Left ventricle myocardium inferior (tissue), 1 donor: ENCODE results near the gene SPON1. TPM values are rescaled to one million over a fixed set of nuclear protein-coding genes. Genes with fewer than 3 reads are reported as not detected.

ENCODE experiments used
- DNase-seq: peaks from one replicate; pipeline ENCODE4 v3.0.0-alpha.2; 2020
- H3K27ac ChIP-seq: fragments of 200-600 bp; replicated peaks from 2 replicates; pipeline ENCODE4 v1.8.0; 2021
- H3K27me3 ChIP-seq: fragments of 200-600 bp; 2 replicates; pipeline ENCODE4 v1.8.0; 2021; ENCODE audit warnings: low read depth
- H3K36me3 ChIP-seq: fragments of 200-600 bp; 2 replicates; pipeline ENCODE4 v1.8.0; 2021
- H3K4me1 ChIP-seq: fragments of 200-600 bp; 2 replicates; pipeline ENCODE4 v1.8.0; 2021
- H3K4me3 ChIP-seq: fragments of 200-600 bp; 2 replicates; pipeline ENCODE4 v1.8.0; 2021; ENCODE audit warnings: mild to moderate bottlenecking, moderate library complexity
- H3K9me3 ChIP-seq: fragments of 200-600 bp; replicated peaks from 2 replicates; pipeline ENCODE4 v1.8.0; 2021
- CTCF ChIP-seq: fragments of 200-600 bp; IDR thresholded peaks from 2 replicates; pipeline ENCODE4 v1.8.0; 2021; ENCODE audit warnings: antibody characterized with exemption, mild to moderate bottlenecking, borderline replicate concordance
- intact Hi-C: fragments of 100-400 bp; cut with micrococcal nuclease; formaldehyde crosslinking; loops from one replicate; pipeline ENCODE4 v1.11.0; 2022
- total RNA-seq: library from RNA; stranded (reverse); fragmentation: NEBNext Ultra II Directional; extraction: Animal tissue kit (Norgen Biotek cat#: 25700); gene quantifications from one replicate; pipeline ENCODE4 v1.2.1, GENCODE V29; 2021
- donor health status: DM: no; HTN: yes; CAD: no; lungs with severe emphysema.

The SPON1 gene
- total RNA-seq, 1 donor from 2014 or later = 9.4 TPM

DNA sequence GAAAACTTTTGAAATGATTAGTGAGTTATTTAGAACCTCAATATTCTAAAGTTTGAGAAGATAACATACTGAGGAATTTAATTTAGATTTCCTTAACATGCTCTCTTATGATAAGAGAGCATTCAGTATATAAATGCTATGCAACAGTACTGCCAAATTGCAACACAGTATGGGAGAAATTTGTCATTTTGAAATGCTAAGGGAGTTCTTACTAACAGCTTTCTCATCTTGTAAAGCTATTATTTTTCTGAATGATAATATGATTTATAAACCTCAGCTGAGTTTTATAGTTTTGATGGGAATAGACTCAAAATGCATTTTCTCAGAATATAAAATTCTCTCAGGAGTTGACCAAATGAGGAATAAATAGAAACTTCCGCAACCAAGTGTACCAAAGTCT lies 108.4 kb downstream of the SPON1 start:
- Histone ChIP-seq H3K4me3 (no peak overlapping the region), H3K9me3 (no peaks in the 10 kb centered on the region), H3K4me1 (no peaks in the 10 kb centered on the region), H3K27ac (no peak overlapping the region), H3K36me3 (no peaks in the 10 kb centered on the region), H3K27me3 (no peaks in the 10 kb centered on the region)
- intact Hi-C loops = no loop called here
- DNase-seq = no peak
- no peak for TF ChIP-seq CTCF

DNA sequence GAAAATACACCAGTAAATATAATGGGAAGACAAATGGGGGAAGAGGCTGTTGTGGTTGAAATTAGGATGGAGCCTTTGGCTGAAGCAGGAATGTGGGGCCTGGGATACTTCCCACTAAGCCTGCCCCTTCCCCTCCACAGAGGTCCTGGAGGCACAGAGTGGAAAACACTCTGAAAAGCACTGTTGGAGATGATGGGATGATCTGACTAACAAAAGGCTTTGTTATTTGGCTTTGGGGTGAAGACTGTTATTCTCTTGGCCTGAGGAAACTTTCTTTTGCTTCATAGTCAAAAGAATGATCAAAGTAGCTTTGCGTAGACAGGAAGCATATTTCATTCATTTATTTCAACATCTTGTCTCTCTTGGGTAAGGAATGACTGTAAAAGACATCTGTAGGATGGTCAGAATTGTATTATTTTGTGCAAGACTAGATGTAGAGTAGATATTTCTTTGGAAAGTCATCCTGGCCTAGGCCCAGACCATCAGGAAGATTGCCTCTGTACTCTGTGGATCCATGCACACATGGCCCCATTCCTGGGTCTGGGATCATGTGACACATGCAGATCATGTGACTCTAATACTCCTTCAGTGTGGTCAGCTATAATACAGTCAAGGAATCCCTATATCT lies 111.4 kb downstream of the SPON1 start:
- intact Hi-C loops = no loop called here
- Histone ChIP-seq H3K27ac (no peak overlapping the region), H3K4me3 (no peak overlapping the region), H3K9me3 (no peaks in the 10 kb centered on the region), H3K36me3 (no peaks in the 10 kb centered on the region), H3K4me1 (no peaks in the 10 kb centered on the region), H3K27me3 (peaks cover 7% of the 10 kb centered on the region)
- DNase-seq = no peak
- TF ChIP-seq CTCF = no peak

GRCh38 chr11:14075118-14076078 lies 112.9 kb downstream of the SPON1 start:
- no peak for DNase-seq
- no peak for TF ChIP-seq CTCF
- intact Hi-C loops = no loop called here
- no peak overlapping the region for H3K4me3 ChIP-seq
- no peaks in the 10 kb centered on the region for H3K9me3 ChIP-seq
- no peaks in the 10 kb centered on the region for H3K36me3 ChIP-seq
- peaks cover 17% of the 10 kb centered on the region for H3K27me3 ChIP-seq
- H3K27ac ChIP-seq = no peak overlapping the region
- H3K4me1 ChIP-seq = no peaks in the 10 kb centered on the region

GRCh38 chr11:14079011-14079410 lies 116.5 kb downstream of the SPON1 start:
- no peak for TF ChIP-seq CTCF
- H3K36me3 ChIP-seq = no peaks in the 10 kb centered on the region
- no peak overlapping the region for H3K4me3 ChIP-seq
- H3K9me3 ChIP-seq = no peaks in the 10 kb centered on the region
- H3K4me1 ChIP-seq = no peaks in the 10 kb centered on the region
- no peak overlapping the region for H3K27ac ChIP-seq
- no peak for DNase-seq
- intact Hi-C loops = no loop called here
- peaks cover 44% of the 10 kb centered on the region for H3K27me3 ChIP-seq

DNA sequence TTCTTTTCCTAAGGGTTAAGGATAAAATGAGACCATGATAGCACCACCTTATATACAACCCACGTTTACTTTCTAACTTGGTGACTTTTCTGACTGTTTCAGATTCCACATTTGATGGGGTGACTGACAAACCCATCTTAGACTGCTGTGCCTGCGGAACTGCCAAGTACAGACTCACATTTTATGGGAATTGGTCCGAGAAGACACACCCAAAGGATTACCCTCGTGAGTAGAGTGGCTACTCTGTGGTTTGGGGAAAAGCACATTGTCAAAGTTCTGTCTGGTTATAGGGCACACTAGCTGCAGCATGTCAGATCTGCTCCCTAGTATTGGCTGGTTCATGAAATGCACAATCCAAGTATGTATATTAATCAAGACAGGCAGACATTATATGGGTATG lies 117.3 kb downstream of the SPON1 start:
- TF ChIP-seq CTCF = no peak
- peaks cover 48% of the 10 kb centered on the region for H3K27me3 ChIP-seq
- H3K4me3 ChIP-seq = no peak overlapping the region
- DNase-seq = no peak
- intact Hi-C loops = no loop called here
- no peak overlapping the region for H3K27ac ChIP-seq
- H3K4me1 ChIP-seq = no peaks in the 10 kb centered on the region
- no peaks in the 10 kb centered on the region for H3K36me3 ChIP-seq
- peaks cover 6% of the 10 kb centered on the region for H3K9me3 ChIP-seq
